CD14-positive monocyte (primary cell): Measurements from ENCODE around the gene USP6. TPM values are rescaled to one million over a fixed set of nuclear protein-coding genes. Genes with fewer than 3 reads are reported as not detected.

ENCODE experiments used
- DNase-seq, 3 donors: peaks; one replicate each; pipeline ENCODE4 v3.0.0-alpha.2; 2011 to 2022
- H2AFZ ChIP-seq: 2 replicates; pipeline ENCODE4 v1.6.0; 2012; ENCODE audit warnings: mild to moderate bottlenecking, low read depth, low read length, inconsistent platforms; ENCODE audit not compliant: insufficient read depth, poor library complexity, severe bottlenecking
- H3K27ac ChIP-seq, 2 donors: 1 replicate in 1 of 2; 2 replicates in 1 of 2; pipeline ENCODE4 v1.5.1; 2012 to 2013; ENCODE audit warnings: low read length in 2 of 2, control low read depth in 1 of 2, inconsistent platforms in 1 of 2, low read depth in 1 of 2, mild to moderate bottlenecking in 1 of 2
- H3K27me3 ChIP-seq, 2 donors: one replicate each; pipeline versions ENCODE4 v1.6.0 to v1.6.1; 2011 to 2013; ENCODE audit warnings: low read length in 2 of 2; ENCODE audit not compliant: control insufficient read depth in 2 of 2, insufficient read depth in 2 of 2
- H3K36me3 ChIP-seq, 2 donors: replicated peaks in 1 of 2; 1 replicate in 1 of 2; 2 replicates in 1 of 2; pipeline versions ENCODE4 v1.5.1 to v1.6.1; 2012 to 2013; ENCODE audit warnings: low read length in 2 of 2, control low read depth in 1 of 2, inconsistent platforms in 1 of 2, mild to moderate bottlenecking in 1 of 2; ENCODE audit not compliant: insufficient read depth in 2 of 2, control insufficient read depth in 1 of 2
- H3K4me1 ChIP-seq, 2 donors: 1 replicate in 1 of 2; 2 replicates in 1 of 2; pipeline versions ENCODE4 v1.5.1 to v1.6.1; 2012 to 2013; ENCODE audit warnings: low read length in 2 of 2, control low read depth in 1 of 2, inconsistent platforms in 1 of 2, mild to moderate bottlenecking in 1 of 2, moderate library complexity in 1 of 2; ENCODE audit not compliant: insufficient read depth in 2 of 2, control insufficient read depth in 1 of 2
- H3K4me2 ChIP-seq: replicated peaks from 2 replicates; pipeline ENCODE3; 2012; ENCODE audit warnings: low read length, moderate library complexity, mild to moderate bottlenecking; ENCODE audit not compliant: poor library complexity, severe bottlenecking; ENCODE audit errors: extremely low read depth
- H3K4me3 ChIP-seq, 3 experiments: fragments of 200-600 bp in 1 of 3; sonication (generic) in 1 of 3; replicated peaks in 1 of 3; 1 replicate in 2 of 3; 2 replicates in 1 of 3; pipeline ENCODE4 v1.5.1; 2011 to 2013; ENCODE audit warnings: low read length in 3 of 3, mild to moderate bottlenecking in 3 of 3, control low read depth in 2 of 3, low read depth in 2 of 3, inconsistent platforms in 1 of 3, moderate library complexity in 1 of 3
- H3K79me2 ChIP-seq: 2 replicates; pipeline ENCODE4 v1.6.0; 2012; ENCODE audit warnings: mild to moderate bottlenecking, control low read depth, inconsistent platforms, low read length, moderate library complexity; ENCODE audit not compliant: insufficient read depth
- H3K9ac ChIP-seq: 2 replicates; pipeline ENCODE4 v1.6.0; 2017; ENCODE audit warnings: low read length, mild to moderate bottlenecking; ENCODE audit not compliant: insufficient read depth, poor library complexity, severe bottlenecking
- H3K9me3 ChIP-seq, 2 donors: replicated peaks in 1 of 2; 1 replicate in 1 of 2; 2 replicates in 1 of 2; pipeline versions ENCODE4 v1.5.1 to v1.6.1; 2012 to 2013; ENCODE audit warnings: low read length in 2 of 2, control low read depth in 1 of 2; ENCODE audit not compliant: control insufficient read depth in 1 of 2, insufficient read depth in 1 of 2
- H4K20me1 ChIP-seq: 2 replicates; pipeline ENCODE4 v1.6.0; 2012; ENCODE audit warnings: mild to moderate bottlenecking, low read length, control low read depth, moderate library complexity; ENCODE audit not compliant: insufficient read depth
- H3K27ac Mint-ChIP-seq, 7 donors: one replicate each; pipeline ENCODE4 v1.8.0; 2020; ENCODE audit warnings: mild to moderate bottlenecking in 7 of 7, mixed read lengths in 7 of 7, moderate library complexity in 6 of 7, inconsistent platforms in 2 of 7
- H3K27me3 Mint-ChIP-seq, 3 donors: one replicate each; pipeline ENCODE4 v1.8.0; 2021 to 2022; ENCODE audit warnings: low read depth in 3 of 3, mild to moderate bottlenecking in 3 of 3, mixed read lengths in 3 of 3, moderate library complexity in 3 of 3, inconsistent platforms in 1 of 3
- H3K36me3 Mint-ChIP-seq, 2 donors: one replicate each; pipeline ENCODE4 v1.8.0; 2020; ENCODE audit warnings: mixed read lengths in 2 of 2, inconsistent platforms in 1 of 2, mild to moderate bottlenecking in 1 of 2
- H3K4me1 Mint-ChIP-seq: one replicate; pipeline ENCODE4 v1.8.0; 2020; ENCODE audit warnings: mild to moderate bottlenecking, mixed read lengths
- H3K4me3 Mint-ChIP-seq, 2 donors: one replicate each; pipeline ENCODE4 v1.8.0; 2020; ENCODE audit warnings: mild to moderate bottlenecking in 2 of 2, mixed read lengths in 2 of 2, moderate library complexity in 1 of 2
- H3K9me3 Mint-ChIP-seq, 7 donors: one replicate each; pipeline ENCODE4 v1.8.0; 2020 to 2022; ENCODE audit warnings: mixed read lengths in 7 of 7, mild to moderate bottlenecking in 6 of 7, moderate library complexity in 6 of 7, inconsistent platforms in 2 of 7
- whole genome bisulfite sequencing: methylation state at CpG from one replicate; pipeline ENCODE4 v1.1.5; 2013; ENCODE audit warnings: missing lambda C conversion rate; ENCODE audit not compliant: insufficient coverage; 5-methylcytosine and 5-hydroxymethylcytosine counted together
- intact Hi-C, 2 donors: fragments of 100-400 bp; cut with micrococcal nuclease; formaldehyde crosslinking; loops; one replicate each; pipeline versions ENCODE4 v1.15.0 to v1.15.1; 2023
- polyA minus RNA-seq: library from RNA; depleted of rRNA, polyadenylated mRNA; stranded (reverse); fragments of >200 nt; gene quantifications from 2 replicates; pipeline ENCODE4 v1.2.3, GENCODE V29; 2012
- polyA plus RNA-seq, 3 donors: library from polyadenylated mRNA; depleted of rRNA in 1 of 3; unstranded in 2 of 3; stranded (reverse) in 1 of 3; fragments of 300-500 nt in 2 of 3; fragments of >200 nt in 1 of 3; fragmentation: Illumina TruSeq in 2 of 3; gene quantifications; 1 replicate in 2 of 3; 2 replicates in 1 of 3; pipeline ENCODE4 v1.2.3, GENCODE V29; 2012 to 2021
- total RNA-seq, 12 experiments: library from RNA in 1 of 12; stranded (reverse) in 1 of 12; fragments of 120-200 nt in 1 of 12; gene quantifications; one replicate each; pipeline ENCODE4 v1.2.4 and lab custom pipeline; 2013 to 2026; ENCODE audit warnings: mixed read lengths in 6 of 12, inconsistent platforms in 1 of 12
- TF ChIP-seq, protein P1 (sequence below): fragments of 200-600 bp; IDR thresholded peaks from one replicate; pipeline ENCODE4 v1.8.0; 2022; ENCODE audit warnings: antibody characterized with exemption, mild to moderate bottlenecking

Gene USP6
- 0.06 TPM for total RNA-seq (2013)
- under 1 TPM; 0.02 to 0.08 (median 0.02) TPM for polyA plus RNA-seq
- under 0.01 TPM in 1 of 2 replicates, not detected in the other for polyA minus RNA-seq
- 0.08 to 3.8 (median 0.32) reads per million in 11 experiments for total RNA-seq (lab: John Stamatoyannopoulos, UW)

GRCh38 chr17:5115673-5116651, at the start of gene USP6:
TSS of gene USP6 (plus strand) at chr17:5116032. CDS start at chr17:5130368, 14,336 bp downstream.
- H3K36me3 ChIP-seq: no peaks in the 10 kb centered on the region
- no peak for DNase-seq
- 28% methylated on average over 86 of the region's 87 CpGs for WGBS
- H3K79me2 ChIP-seq: no peaks in the 10 kb centered on the region
- Mint-ChIP-seq H3K36me3 (peaks cover 8 to 11% of the 10 kb centered on the region in 2 donors), H3K4me3 (peak within 1 kb of the TSS; percentile 18 to 67), H3K4me1 (peaks cover 16% of the 10 kb centered on the region), H3K27ac (no peak within 1 kb of the TSS), H3K27me3 (peaks cover 40 to 57% (median 51%) of the 10 kb centered on the region in 3 donors), H3K9me3 (peaks cover 14 to 34% (median 27%) of the 10 kb centered on the region in 7 donors)
- H3K27me3 ChIP-seq: peaks cover 14 to 44% of the 10 kb centered on the region in 2 donors
- H3K4me1 ChIP-seq: peaks cover 10 to 25% of the 10 kb centered on the region in 2 donors
- peak within 1 kb of the TSS; percentile 72 for H2AFZ ChIP-seq
- no peaks in the 10 kb centered on the region for H4K20me1 ChIP-seq
- peak within 1 kb of the TSS in 1 of 3 experiments; percentile 63 for H3K4me3 ChIP-seq
- H3K9ac ChIP-seq: peak within 1 kb of the TSS; percentile 37
- no peak within 1 kb of the TSS for H3K27ac ChIP-seq
- intact Hi-C loops: no loop called here
- TF ChIP-seq, protein P1, sequence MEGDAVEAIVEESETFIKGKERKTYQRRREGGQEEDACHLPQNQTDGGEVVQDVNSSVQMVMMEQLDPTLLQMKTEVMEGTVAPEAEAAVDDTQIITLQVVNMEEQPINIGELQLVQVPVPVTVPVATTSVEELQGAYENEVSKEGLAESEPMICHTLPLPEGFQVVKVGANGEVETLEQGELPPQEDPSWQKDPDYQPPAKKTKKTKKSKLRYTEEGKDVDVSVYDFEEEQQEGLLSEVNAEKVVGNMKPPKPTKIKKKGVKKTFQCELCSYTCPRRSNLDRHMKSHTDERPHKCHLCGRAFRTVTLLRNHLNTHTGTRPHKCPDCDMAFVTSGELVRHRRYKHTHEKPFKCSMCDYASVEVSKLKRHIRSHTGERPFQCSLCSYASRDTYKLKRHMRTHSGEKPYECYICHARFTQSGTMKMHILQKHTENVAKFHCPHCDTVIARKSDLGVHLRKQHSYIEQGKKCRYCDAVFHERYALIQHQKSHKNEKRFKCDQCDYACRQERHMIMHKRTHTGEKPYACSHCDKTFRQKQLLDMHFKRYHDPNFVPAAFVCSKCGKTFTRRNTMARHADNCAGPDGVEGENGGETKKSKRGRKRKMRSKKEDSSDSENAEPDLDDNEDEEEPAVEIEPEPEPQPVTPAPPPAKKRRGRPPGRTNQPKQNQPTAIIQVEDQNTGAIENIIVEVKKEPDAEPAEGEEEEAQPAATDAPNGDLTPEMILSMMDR: no peak
- peak within 1 kb of the TSS; percentile 77 for H3K4me2 ChIP-seq
- peaks cover 7 to 11% of the 10 kb centered on the region in 2 donors for H3K9me3 ChIP-seq

DNA sequence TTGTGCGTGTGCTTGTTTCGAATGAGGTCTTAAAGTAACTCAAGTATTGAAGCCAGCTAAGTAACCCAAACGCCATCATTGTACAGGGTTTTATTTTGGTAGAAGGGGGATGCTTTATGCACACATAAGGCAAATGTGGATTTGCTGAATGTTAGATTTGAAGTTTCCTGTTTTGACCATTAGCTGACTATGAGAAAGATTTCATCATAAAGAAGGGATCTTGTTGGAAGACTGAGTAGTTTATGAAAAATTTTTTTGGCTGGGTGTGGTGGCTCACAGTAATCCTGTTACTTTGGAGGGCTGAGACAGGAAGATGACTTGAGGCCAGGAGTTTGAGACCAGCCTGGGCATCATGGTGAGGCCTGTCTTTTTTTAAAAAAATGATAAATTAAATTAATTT, 47.6 kb upstream of the USP6 start:
- Histone ChIP-seq H3K9me3 (no peaks in the 10 kb centered on the region), H3K27ac (no peak overlapping the region), H3K9ac (no peak overlapping the region), H3K79me2 (no peaks in the 10 kb centered on the region), H3K4me1 (no peaks in the 10 kb centered on the region), H2AFZ (no peak overlapping the region), H3K4me2 (no peak overlapping the region), H4K20me1 (no peaks in the 10 kb centered on the region), H3K27me3 (no peaks in the 10 kb centered on the region), H3K4me3 (no peak overlapping the region), H3K36me3 (no peaks in the 10 kb centered on the region)
- H3K9me3 Mint-ChIP-seq: no peaks in the 10 kb centered on the region
- intact Hi-C loops: loop anchor here in 1 of 2 donors (10.0 kb wide), 1 partner anchor 163 kb away; the partner anchor contains the start of gene CHRNE
- peaks cover 3% of the 10 kb centered on the region for H3K4me1 Mint-ChIP-seq
- no peak for DNase-seq
- WGBS: 94% methylated on average over 2 of the region's 3 CpGs
- H3K36me3 Mint-ChIP-seq: no peaks in the 10 kb centered on the region
- TF ChIP-seq, protein P1: no peak
- no peak overlapping the region for H3K4me3 Mint-ChIP-seq
- no peak overlapping the region for H3K27ac Mint-ChIP-seq
- peaks cover 11 to 14% (median 13%) of the 10 kb centered on the region in 3 donors for H3K27me3 Mint-ChIP-seq
